MCF 10A (cell line): ENCODE results near the gene ARFGAP3. TPM values are rescaled to one million over a fixed set of nuclear protein-coding genes. Genes with fewer than 3 reads are reported as not detected.

ENCODE experiments used
- BruUV-seq: library from RNA; stranded (reverse); fragments of 400-500 nt; replicated peaks from 2 replicates; lab custom pipeline; 2021; lab: Mats Ljungman, UMichigan
- CTCF ChIA-PET: fragments of 300-600 bp; sonication (Branson Sonifier 250); formaldehyde crosslinking; extraction: SDS; loops from one replicate; lab custom pipeline; 2021; ENCODE audit warnings: antibody characterized with exemption, inconsistent platforms; lab: Yijun Ruan, JAX
- POLR2A ChIA-PET: fragments of 300-600, 350-650 bp; sonication (Branson Sonifier 250); formaldehyde crosslinking; extraction: SDS; loops from one replicate; lab custom pipeline; 2020; ENCODE audit warnings: antibody characterized with exemption, inconsistent platforms; lab: Yijun Ruan, JAX
- DNase-seq: peaks from one replicate; pipeline ENCODE4 v3.0.0-alpha.2; 2018; ENCODE audit not compliant: unreplicated experiment
- H3K27ac Mint-ChIP-seq: one replicate; pipeline ENCODE4 v1.8.0; 2022; ENCODE audit warnings: mild to moderate bottlenecking, low read depth, mixed read lengths; ENCODE audit not compliant: unreplicated experiment
- H3K27me3 Mint-ChIP-seq: one replicate; pipeline ENCODE4 v1.8.0; 2022; ENCODE audit warnings: mixed read lengths; ENCODE audit not compliant: insufficient read depth, unreplicated experiment
- H3K36me3 Mint-ChIP-seq: one replicate; pipeline ENCODE4 v1.8.0; 2022; ENCODE audit warnings: mild to moderate bottlenecking, moderate library complexity, mixed read lengths; ENCODE audit not compliant: insufficient read depth, unreplicated experiment
- H3K4me1 Mint-ChIP-seq: one replicate; pipeline ENCODE4 v1.8.0; 2022; ENCODE audit warnings: mixed read lengths; ENCODE audit not compliant: insufficient read depth, unreplicated experiment
- H3K4me3 Mint-ChIP-seq: one replicate; pipeline ENCODE4 v1.8.0; 2022; ENCODE audit warnings: mild to moderate bottlenecking, moderate library complexity, mixed read lengths; ENCODE audit not compliant: unreplicated experiment
- H3K9me3 Mint-ChIP-seq: one replicate; pipeline ENCODE4 v1.8.0; 2022; ENCODE audit warnings: mixed read lengths; ENCODE audit not compliant: unreplicated experiment
- CTCF ChIP-seq: fragments of 200-600 bp; IDR thresholded peaks from one replicate; pipeline ENCODE4 v1.8.0; 2022; ENCODE audit warnings: antibody characterized with exemption, mild to moderate bottlenecking; ENCODE audit not compliant: unreplicated experiment
- intact Hi-C: fragments of 100-400 bp; cut with micrococcal nuclease; formaldehyde crosslinking; loops from 2 replicates; pipeline ENCODE4 v1.14.1; 2022
- total RNA-seq: library from RNA; stranded (reverse); gene quantifications from 2 replicates; pipeline ENCODE4 v1.2.3, GENCODE V29; 2022

ARFGAP3 gene
- total RNA-seq, 1 experiment from 2014 or later: 67.1 TPM

- TF ChIP-seq CTCF: no peak
- no peaks in the 10 kb centered on the region for H3K27me3 Mint-ChIP-seq
- no TSS peak for BruUV-seq
- H3K36me3 Mint-ChIP-seq: peaks cover 55% of the 10 kb centered on the region
- ChIA-PET CTCF (interaction anchor here (0.6 to 1.4 kb wide), 5 partner anchors 18 to 233 kb away, joined by 3 to 8 read pairs (median 3); no protein-coding TSS in a partner anchor), POLR2A (interaction anchor here (0.7 to 0.8 kb wide), 2 partner anchors 15 to 32 kb away, joined by 3 read pairs; no protein-coding TSS in a partner anchor)
- peaks cover 13% of the 10 kb centered on the region for H3K4me1 Mint-ChIP-seq
- H3K9me3 Mint-ChIP-seq: no peaks in the 10 kb centered on the region
- H3K4me3 Mint-ChIP-seq: no peak overlapping the region
- no peak for DNase-seq
- H3K27ac Mint-ChIP-seq: no peak overlapping the region
- intact Hi-C loops: no loop called here
These were observed 55.6 kb downstream of the ARFGAP3 start for GRCh38 chr22:42801252-42802080.

- Mint-ChIP-seq H3K27ac (no peak overlapping the region), H3K9me3 (no peaks in the 10 kb centered on the region), H3K4me3 (no peak overlapping the region), H3K4me1 (peaks cover 9% of the 10 kb centered on the region), H3K36me3 (peaks cover 50% of the 10 kb centered on the region), H3K27me3 (no peaks in the 10 kb centered on the region)
- ChIA-PET POLR2A (interaction anchor here (0.7 to 0.9 kb wide), 3 partner anchors 16 to 33 kb away, joined by 3 read pairs; no protein-coding TSS in a partner anchor), CTCF (interaction anchor here (0.6 to 1.4 kb wide), 5 partner anchors 14 to 1224 kb away, joined by 3 to 8 read pairs (median 3); no protein-coding TSS in a partner anchor)
- DNase-seq: no peak
- no peak for TF ChIP-seq CTCF
- intact Hi-C loops: no loop called here
- no TSS peak for BruUV-seq
These were observed 56.4 kb downstream of the ARFGAP3 start for GRCh38 chr22:42800451-42801251.

GRCh38 chr22:42799461-42800405 lies 57.3 kb downstream of the ARFGAP3 start:
- H3K9me3 Mint-ChIP-seq: no peaks in the 10 kb centered on the region
- H3K4me3 Mint-ChIP-seq: no peak overlapping the region
- H3K4me1 Mint-ChIP-seq: peaks cover 3% of the 10 kb centered on the region
- H3K36me3 Mint-ChIP-seq: peaks cover 50% of the 10 kb centered on the region
- DNase-seq: peak; percentile 17
- ChIA-PET CTCF (interaction anchor here (1.1 to 1.4 kb wide), 2 partner anchors 13 to 20 kb away, joined by 4 to 8 read pairs; no protein-coding TSS in a partner anchor), POLR2A (interaction anchor here (0.9 kb wide), 1 partner anchor 17 kb away, joined by 3 read pairs; no protein-coding TSS in a partner anchor)
- TF ChIP-seq CTCF: no peak
- no peaks in the 10 kb centered on the region for H3K27me3 Mint-ChIP-seq
- intact Hi-C loops: no loop called here
- no peak overlapping the region for H3K27ac Mint-ChIP-seq
- no TSS peak for BruUV-seq
